ENCODE results near the gene TMEM223. TPM values are rescaled to one million over a fixed set of nuclear protein-coding genes. Genes with fewer than 3 reads are reported as not detected.
A peak's percentile ranks its signal among the peaks of the same experiment; 100 is the strongest.

Gene TMEM223
- total and polyA plus RNA-seq, 9 of the 15 experiments (the other 6 are each of a cell fraction or from before 2014, with no cell fraction given) = 5.9 to 34.5 (median 19.6) TPM

GRCh38 chr11:62839050-62839945, 47.5 kb upstream of the TMEM223 start, which contains the start of gene WDR74 (continued):
- TF ChIP-seq FOS (IDR thresholded peaks at IDR 0.05; ENCODE audit: extremely low read depth, insufficient read length) (no peak), TSC22D4 (tag; IDR thresholded peaks at IDR 0.05) (no peak), TCFL5 (CRISPR knock-in tag; conservative IDR thresholded peaks at IDR 0.05) (no peak), PRDM10 (IDR thresholded peaks at IDR 0.05; ENCODE audit: partially characterized antibody) (peak; percentile 20), ATF6 (CRISPR knock-in tag; IDR thresholded peaks at IDR 0.05) (no peak), HIVEP1 (CRISPR knock-in tag; IDR thresholded peaks at IDR 0.05) (no peak), RFX5 (IDR thresholded peaks at IDR 0.05; ENCODE audit: low read depth, low read length) (no peak; the same call in 1 of the 2 replicates), NCOA4 (IDR thresholded peaks at IDR 0.05; ENCODE audit: partially characterized antibody) (no peak), ZNF79 (CRISPR knock-in tag; IDR thresholded peaks at IDR 0.05; ENCODE audit: low read depth) (no peak), MTA3 (IDR thresholded peaks at IDR 0.05; ENCODE audit: borderline replicate concordance) (peak; percentile 50; the same call in 1 of the 2 replicates), ARHGAP35 (IDR thresholded peaks at IDR 0.05; ENCODE audit: partially characterized antibody) (no peak), SOX6 (IDR thresholded peaks at IDR 0.05) (no peak), ZNF316 (IDR thresholded peaks at IDR 0.05) (no peak), GATA2 (CRISPR knock-in tag; IDR thresholded peaks at IDR 0.05) (no peak), DDX20 (tag; IDR thresholded peaks at IDR 0.05; ENCODE audit: low read depth) (no peak), MNT (conservative IDR thresholded peaks at IDR 0.05) (peak; percentile 96 to 99), RBM15 (IDR thresholded peaks at IDR 0.05; ENCODE audit: insufficient read depth, low read length) (no peak), SREBF2 (CRISPR knock-in tag; IDR thresholded peaks at IDR 0.05) (no peak), MTA2 (IDR thresholded peaks at IDR 0.05; ENCODE audit: low read depth) (no peak)

All from K562 (cell line).